Suprapubic skin (tissue), 3 donors: ENCODE results near the gene SDHAF4.

Source experiments
- EP300 ChIP-seq: sonication (generic); formaldehyde crosslinking; IDR thresholded peaks from one replicate; pipeline ENCODE4 v1.6.1; 2017; ENCODE audit warnings: antibody characterized with exemption
- TF ChIP-seq, protein P1 (sequence below), 2 donors: fragments of 200-600 bp in 1 of 2; fragments of 450-650 bp in 1 of 2; sonication (generic) in 1 of 2; IDR thresholded peaks; one replicate each; pipeline ENCODE4 v1.5.1; 2016 to 2019; ENCODE audit warnings: antibody characterized with exemption in 2 of 2, mild to moderate bottlenecking in 1 of 2, moderate library complexity in 1 of 2

DNA sequence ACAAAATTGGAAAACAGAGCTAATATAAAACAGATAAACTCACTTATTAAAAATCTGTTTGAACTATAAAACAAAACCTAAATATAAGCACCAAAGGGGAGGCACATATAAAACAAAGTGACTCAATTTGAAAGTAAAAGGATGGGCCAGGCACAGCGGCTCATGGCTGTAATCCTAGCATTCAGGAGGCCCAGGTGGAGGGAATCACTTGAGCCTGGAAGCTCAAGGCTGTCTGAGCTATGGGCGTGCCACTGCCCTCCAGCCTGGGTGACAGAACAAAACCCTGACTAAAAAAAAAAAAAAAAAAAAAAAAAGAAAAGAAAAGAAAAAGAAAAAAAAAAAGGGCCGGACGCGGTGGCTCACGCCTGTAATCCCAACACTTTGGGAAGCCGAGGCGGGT lies 69.9 kb downstream of the SDHAF4 start:
- TF ChIP-seq EP300, result no peak
- TF ChIP-seq, protein P1, sequence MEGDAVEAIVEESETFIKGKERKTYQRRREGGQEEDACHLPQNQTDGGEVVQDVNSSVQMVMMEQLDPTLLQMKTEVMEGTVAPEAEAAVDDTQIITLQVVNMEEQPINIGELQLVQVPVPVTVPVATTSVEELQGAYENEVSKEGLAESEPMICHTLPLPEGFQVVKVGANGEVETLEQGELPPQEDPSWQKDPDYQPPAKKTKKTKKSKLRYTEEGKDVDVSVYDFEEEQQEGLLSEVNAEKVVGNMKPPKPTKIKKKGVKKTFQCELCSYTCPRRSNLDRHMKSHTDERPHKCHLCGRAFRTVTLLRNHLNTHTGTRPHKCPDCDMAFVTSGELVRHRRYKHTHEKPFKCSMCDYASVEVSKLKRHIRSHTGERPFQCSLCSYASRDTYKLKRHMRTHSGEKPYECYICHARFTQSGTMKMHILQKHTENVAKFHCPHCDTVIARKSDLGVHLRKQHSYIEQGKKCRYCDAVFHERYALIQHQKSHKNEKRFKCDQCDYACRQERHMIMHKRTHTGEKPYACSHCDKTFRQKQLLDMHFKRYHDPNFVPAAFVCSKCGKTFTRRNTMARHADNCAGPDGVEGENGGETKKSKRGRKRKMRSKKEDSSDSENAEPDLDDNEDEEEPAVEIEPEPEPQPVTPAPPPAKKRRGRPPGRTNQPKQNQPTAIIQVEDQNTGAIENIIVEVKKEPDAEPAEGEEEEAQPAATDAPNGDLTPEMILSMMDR (IDR thresholded peaks at IDR 0.05), result no peak
